HepG2 (cell line): ENCODE measurements around the gene INO80C. TPM values are rescaled to one million over a fixed set of nuclear protein-coding genes. Genes with fewer than 3 reads are reported as not detected.
A peak's percentile ranks its signal among the peaks of the same experiment; 100 is the strongest.

Experiments
- ATF7-NPFF ChIP-seq: sonication (generic); formaldehyde crosslinking; IDR thresholded peaks from 2 replicates; pipeline ENCODE4 v1.8.1; 2023; ENCODE audit warnings: mild to moderate bottlenecking, low read depth, missing genetic modification reagents, moderate library complexity
- CBX2 ChIP-seq, 2 experiments: fragments of 200-600 bp in 1 of 2; sonication (generic); formaldehyde crosslinking in 1 of 2; IDR thresholded peaks; 2 replicates each; pipeline versions ENCODE4 v1.7.0 to v1.8.1; 2018 to 2022; ENCODE audit warnings: low read depth in 2 of 2, low read length in 1 of 2, mild to moderate bottlenecking in 1 of 2, missing genetic modification reagents in 1 of 2
- CC2D1A ChIP-seq: sonication (generic); formaldehyde crosslinking; IDR thresholded peaks from 2 replicates; pipeline ENCODE4 v1.8.1; 2023; ENCODE audit warnings: mild to moderate bottlenecking, missing genetic modification reagents
- DRAP1 ChIP-seq: IDR thresholded peaks from 2 replicates; pipeline ENCODE4 v1.6.1; 2016; ENCODE audit warnings: missing genetic modification reagents, missing compliant biosample characterization
- E2F2 ChIP-seq: sonication (generic); formaldehyde crosslinking; IDR thresholded peaks from 2 replicates; pipeline ENCODE4 v1.4.0; 2020; ENCODE audit warnings: missing genetic modification reagents, borderline replicate concordance
- ETV5 ChIP-seq: IDR thresholded peaks from 2 replicates; pipeline ENCODE4 v1.6.1; 2018; ENCODE audit warnings: missing biosample characterization, missing genetic modification reagents, inconsistent platforms, borderline replicate concordance
- GRHL1 ChIP-seq: sonication (generic); formaldehyde crosslinking; conservative IDR thresholded peaks from 2 replicates; pipeline ENCODE4 v1.8.0; 2022; ENCODE audit warnings: missing genetic modification reagents
- HMGA1 ChIP-seq: sonication (generic); formaldehyde crosslinking; conservative IDR thresholded peaks from 2 replicates; pipeline ENCODE4 v1.4.0; 2020; ENCODE audit warnings: missing genetic modification reagents
- MBD4 ChIP-seq: IDR thresholded peaks from 2 replicates; pipeline ENCODE4 v1.6.1; 2012; ENCODE audit warnings: low read length, inconsistent platforms, borderline replicate concordance
- MXD4 ChIP-seq: IDR thresholded peaks from 2 replicates; pipeline ENCODE4 v1.6.1; 2016; ENCODE audit warnings: mild to moderate bottlenecking, missing biosample characterization, missing genetic modification reagents
- NCOR1 ChIP-seq: fragments of 200-600 bp; sonication (generic); IDR thresholded peaks from 2 replicates; pipeline ENCODE4 v1.7.0; 2017; ENCODE audit warnings: antibody characterized with exemption, low read length, borderline replicate concordance
- PRPF4 ChIP-seq: fragments of 200-400 bp; formaldehyde crosslinking; IDR thresholded peaks from 2 replicates; pipeline ENCODE4 v1.6.1; 2016; ENCODE audit warnings: low read length, low read depth; ENCODE audit not compliant: poor library complexity, severe bottlenecking
- RBM39 ChIP-seq: fragments of 200-400 bp; formaldehyde crosslinking; IDR thresholded peaks from one replicate; pipeline ENCODE4 v1.6.1; 2018; ENCODE audit warnings: antibody characterized with exemption, mild to moderate bottlenecking, low read depth, low read length; ENCODE audit not compliant: poor library complexity, severe bottlenecking
- ZBTB33 ChIP-seq: sonication (generic); formaldehyde crosslinking; IDR thresholded peaks from 2 replicates; pipeline ENCODE4 v1.4.0; 2020; ENCODE audit warnings: missing genetic modification reagents
- ZFAT ChIP-seq: sonication (generic); formaldehyde crosslinking; conservative IDR thresholded peaks from 2 replicates; pipeline ENCODE4 v1.8.1; 2023; ENCODE audit warnings: missing genetic modification reagents, inconsistent platforms
- ZHX1 ChIP-seq: sonication (generic); formaldehyde crosslinking; IDR thresholded peaks from 2 replicates; pipeline ENCODE4 v1.8.1; 2022; ENCODE audit warnings: low read depth, mild to moderate bottlenecking, missing genetic modification reagents
- ZNF12 ChIP-seq: sonication (generic); formaldehyde crosslinking; IDR thresholded peaks from 2 replicates; pipeline ENCODE4 v1.5.0; 2020; ENCODE audit warnings: missing genetic modification reagents
- ZNF138 ChIP-seq: sonication (generic); formaldehyde crosslinking; IDR thresholded peaks from 2 replicates; pipeline ENCODE4 v1.5.0; 2020; ENCODE audit warnings: mild to moderate bottlenecking, low read depth, missing genetic modification reagents
- ZNF615 ChIP-seq: sonication (generic); formaldehyde crosslinking; IDR thresholded peaks from 2 replicates; pipeline ENCODE4 v1.5.0; 2020; ENCODE audit warnings: mild to moderate bottlenecking, missing genetic modification reagents, borderline replicate concordance
- polyA plus RNA-seq, 8 experiments: library from polyadenylated mRNA; depleted of rRNA in 3 of 8; stranded (reverse) in 7 of 8; unstranded in 1 of 8; fragments of >200 nt; fragmentation: Illumina TruSeq in 4 of 8; extraction: Trizol in 4 of 8; gene quantifications; 2 replicates each; pipeline versions ENCODE4 v1.2.1 to v1.2.3, GENCODE V29; 2011 to 2016; ENCODE audit warnings: low read depth in 4 of 8, missing spikeins in 1 of 8, mixed read lengths in 1 of 8; ENCODE audit not compliant: insufficient read depth in 1 of 8
- total RNA-seq, 5 experiments: library from RNA; depleted of rRNA; stranded (reverse); fragments of >200 nt; fragmentation: Illumina TruSeq; extraction: Trizol; gene quantifications; 2 replicates each; pipeline ENCODE4 v1.2.3, GENCODE V29; 2016; ENCODE audit warnings: low read depth in 1 of 5

INO80C gene
- total and polyA plus RNA-seq, 2 of the 13 experiments (the other 11 are each of a cell fraction or from before 2014, with no cell fraction given): 8.2 to 15.4 TPM

- TF ChIP-seq HMGA1 (CRISPR knock-in tag): no peak
- TF ChIP-seq E2F2 (CRISPR knock-in tag): peak; percentile 37; the same call in 1 of the 2 replicates
- peak; percentile 53; the same call in 1 of the 2 replicates for TF ChIP-seq ATF7-NPFF (CRISPR knock-in tag)
- no peak; the same call in 1 of the 2 replicates for TF ChIP-seq NCOR1
- no peak; the same call in 1 of the 2 replicates for TF ChIP-seq ZNF138 (CRISPR knock-in tag)
- peak; percentile 38 for TF ChIP-seq ZHX1
- TF ChIP-seq DRAP1 (CRISPR knock-in tag): peak; percentile 87
- TF ChIP-seq ZNF615 (CRISPR knock-in tag): no peak; the same call in 1 of the 2 replicates
- no peak for TF ChIP-seq PRPF4
- TF ChIP-seq ZFAT (CRISPR knock-in tag): no peak
- peak; percentile 89 for TF ChIP-seq ETV5
- TF ChIP-seq ZNF12 (CRISPR knock-in tag): no peak; the same call in 1 of the 2 replicates
- TF ChIP-seq MXD4: 0 out of 2 replicates have a peak, but pooled peaks have one; percentile 54
- peak; percentile 76 for TF ChIP-seq ZBTB33 (CRISPR knock-in tag)
- TF ChIP-seq RBM39: peak; percentile 95
- no peak for TF ChIP-seq GRHL1 (CRISPR knock-in tag)
- 0 out of 2 replicates have a peak, but pooled peaks have one; percentile 60 for TF ChIP-seq CC2D1A
- no peak for TF ChIP-seq MBD4
- no peak for TF ChIP-seq CBX2 (IDR thresholded peaks at IDR 0.05; ENCODE audit: low read depth, low read length)
- TF ChIP-seq CBX2 (CRISPR knock-in tag; IDR thresholded peaks at IDR 0.05; ENCODE audit: low read depth): no peak
Measured at GRCh38 chr18:35497370-35498197, at the start of gene INO80C (continued).
